ENCODE data around the gene SUSD6. TPM values are rescaled to one million over a fixed set of nuclear protein-coding genes. Genes with fewer than 3 reads are reported as not detected.

SUSD6 gene
- polyA plus RNA-seq, 2 of the 4 experiments (the other 2 are of a cell fraction) = 4.3 to 7.0 TPM

DNA sequence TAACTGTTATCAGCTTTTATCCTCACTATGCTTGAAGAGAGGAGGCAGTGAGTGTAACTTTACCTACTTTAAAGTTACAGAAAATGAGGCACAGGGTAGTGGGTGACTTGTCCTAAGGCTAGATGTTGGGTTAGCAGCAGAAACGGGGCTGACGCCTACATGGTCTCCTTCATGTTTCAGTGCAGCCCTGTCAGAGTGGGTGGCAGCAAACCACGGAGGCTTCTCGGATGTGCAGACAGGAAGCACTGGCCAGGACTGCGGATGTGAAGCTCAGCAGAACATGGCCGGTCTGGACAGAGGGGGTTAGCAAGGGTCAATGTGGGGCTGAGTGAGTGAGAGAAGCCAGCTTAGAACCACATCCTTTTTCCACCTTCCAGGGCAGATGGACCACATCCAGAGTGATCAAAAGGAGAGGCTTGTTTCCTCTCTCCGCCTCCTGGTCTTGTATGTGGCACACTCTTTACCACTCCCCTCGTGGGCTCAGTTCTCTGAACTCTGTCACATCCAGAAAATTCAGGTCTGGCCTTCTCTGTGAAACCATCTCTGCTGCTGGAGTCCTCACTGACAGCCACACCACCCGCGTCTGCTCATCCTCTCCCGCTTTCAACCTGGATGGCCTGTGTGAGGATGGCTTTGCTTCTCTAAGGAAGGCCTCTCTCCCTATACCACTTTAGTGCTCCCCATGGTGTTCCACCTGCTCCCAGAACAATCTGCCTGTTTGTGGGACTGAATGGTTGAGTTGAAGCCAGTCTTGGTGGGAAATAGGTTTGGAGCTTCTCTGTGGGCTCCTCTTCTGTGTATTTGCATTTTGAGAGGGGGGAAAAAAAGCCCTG lies 14.1 kb downstream of the SUSD6 start:
- H3K27ac ChIP-seq = no peak overlapping the region
- no peak overlapping the region for H3K4me3 ChIP-seq
- no peak for DNase-seq (ENCODE audit: low read depth in 1 of 2, low spot score in 1 of 2)
- H3K9me3 ChIP-seq = no peaks in the 10 kb centered on the region
- 0 out of 3 replicates have a peak, but pooled peaks cover 3% of the 10 kb centered on the region for H3K4me1 ChIP-seq
- 81% methylated on average over 11 of the region's 11 CpGs for WGBS (ENCODE audit: missing lambda C conversion rate)
- FAIRE-seq = no peak
- ChIA-PET POLR2A (no interaction called here), CTCF (interaction anchor here (0.6 to 0.9 kb wide), 3 partner anchors 62 to 122 kb away, joined by 3 to 4 read pairs (median 3); no protein-coding TSS in a partner anchor)
- TF ChIP-seq FOSB (CRISPR knock-in tag; IDR thresholded peaks at IDR 0.05) (no peak), NFE2L2 (conservative IDR thresholded peaks at IDR 0.05; ENCODE audit: low read length) (no peak), RFX5 (IDR thresholded peaks at IDR 0.05) (no peak), ZSCAN20 (CRISPR knock-in tag; IDR thresholded peaks at IDR 0.05) (no peak), JUNB (IDR thresholded peaks at IDR 0.05) (no peak), TFCP2L1 (CRISPR knock-in tag; IDR thresholded peaks at IDR 0.05) (no peak), HEYL (CRISPR knock-in tag; IDR thresholded peaks at IDR 0.05) (no peak), SREBF2 (IDR thresholded peaks at IDR 0.05) (no peak), ZC3H11A (IDR thresholded peaks at IDR 0.05) (no peak), SMC3 (IDR thresholded peaks at IDR 0.05) (no peak), KDM1A (IDR thresholded peaks at IDR 0.05; ENCODE audit: low read depth) (no peak), RARB (CRISPR knock-in tag; IDR thresholded peaks at IDR 0.05) (no peak), HES2 (IDR thresholded peaks at IDR 0.05) (no peak)
- TF ChIP-seq, protein P1, sequence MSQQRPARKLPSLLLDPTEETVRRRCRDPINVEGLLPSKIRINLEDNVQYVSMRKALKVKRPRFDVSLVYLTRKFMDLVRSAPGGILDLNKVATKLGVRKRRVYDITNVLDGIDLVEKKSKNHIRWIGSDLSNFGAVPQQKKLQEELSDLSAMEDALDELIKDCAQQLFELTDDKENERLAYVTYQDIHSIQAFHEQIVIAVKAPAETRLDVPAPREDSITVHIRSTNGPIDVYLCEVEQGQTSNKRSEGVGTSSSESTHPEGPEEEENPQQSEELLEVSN (IDR thresholded peaks at IDR 0.05; ENCODE audit: borderline replicate concordance, low read depth) = no peak
- H3K4me2 ChIP-seq = no peak overlapping the region
- ATAC-seq = no peak; a peak in 1 of 6 replicates

GRCh38 chr14:69626132-69626500 lies 14.7 kb downstream of the SUSD6 start:
- Histone ChIP-seq H3K9me3 (no peaks in the 10 kb centered on the region), H3K4me2 (no peak overlapping the region), H3K4me1 (no peaks in the 10 kb centered on the region), H3K27ac (no peak overlapping the region), H3K4me3 (no peak overlapping the region)
- FAIRE-seq (no peak), DNase-seq (ENCODE audit: low read depth in 1 of 2, low spot score in 1 of 2) (no peak), ATAC-seq (no peak)
- POLR2A ChIA-PET = no interaction called here
- WGBS (ENCODE audit: missing lambda C conversion rate) = 85% methylated on average over 5 of the region's 5 CpGs
- CTCF ChIA-PET = interaction anchor here (0.6 kb wide), 2 partner anchors 62 to 123 kb away, joined by 3 read pairs; no protein-coding TSS in a partner anchor
- TF ChIP-seq CEBPB (IDR thresholded peaks at IDR 0.05) = no peak
- TF ChIP-seq RAD21 (conservative IDR thresholded peaks at IDR 0.05 in 1 of 2, IDR thresholded peaks at IDR 0.05 in 1 of 2) = no peak
- no peak for TF ChIP-seq HDAC2 (IDR thresholded peaks at IDR 0.05)
- no peak for TF ChIP-seq JUN (IDR thresholded peaks at IDR 0.05)
- TF ChIP-seq HOXB5 (CRISPR knock-in tag; IDR thresholded peaks at IDR 0.05) = no peak
- no peak for TF ChIP-seq MAZ (IDR thresholded peaks at IDR 0.05; ENCODE audit: borderline replicate concordance, low read depth, low read length)
- TF ChIP-seq CHD4 (IDR thresholded peaks at IDR 0.05; ENCODE audit: borderline replicate concordance) = no peak
- TF ChIP-seq CBX8 (IDR thresholded peaks at IDR 0.05) = no peak
- TF ChIP-seq SMC3 (IDR thresholded peaks at IDR 0.05) = no peak
- no peak for TF ChIP-seq RCOR1 (IDR thresholded peaks at IDR 0.05; ENCODE audit: low read depth, low read length)
- TF ChIP-seq CHD2 (IDR thresholded peaks at IDR 0.05; ENCODE audit: low read length, partially characterized antibody) = no peak
- TF ChIP-seq PHF8 (IDR thresholded peaks at IDR 0.05; ENCODE audit: borderline replicate concordance, low read depth) = no peak
- TF ChIP-seq BHLHE40 (IDR thresholded peaks at IDR 0.05; ENCODE audit: low read depth, low read length) = no peak
